Endodermal cell (in vitro differentiated cells): ENCODE results near the gene GKN2. TPM values are rescaled to one million over a fixed set of nuclear protein-coding genes. Genes with fewer than 3 reads are reported as not detected.

Experiments
- DNase-seq: peaks from one replicate; pipeline ENCODE4 v3.0.0-alpha.2; 2017
- H3K27ac ChIP-seq: 2 replicates; pipeline ENCODE4 v1.5.1; 2013; ENCODE audit warnings: mild to moderate bottlenecking, low read depth, low read length, moderate library complexity
- H3K27me3 ChIP-seq: 2 replicates; pipeline ENCODE4 v1.6.1; 2013; ENCODE audit warnings: mild to moderate bottlenecking, low read length, moderate library complexity; ENCODE audit not compliant: insufficient read depth, control insufficient read depth, poor library complexity, severe bottlenecking
- H3K36me3 ChIP-seq: 2 replicates; pipeline ENCODE4 v1.7.0; 2013; ENCODE audit warnings: mild to moderate bottlenecking, low read length, moderate library complexity; ENCODE audit not compliant: control insufficient read depth, insufficient read depth
- H3K4me1 ChIP-seq: one replicate; pipeline ENCODE4 v1.7.0; 2013; ENCODE audit warnings: low read length; ENCODE audit not compliant: control insufficient read depth, insufficient read depth
- H3K4me3 ChIP-seq: 2 replicates; pipeline ENCODE4 v1.5.1; 2013; ENCODE audit warnings: mild to moderate bottlenecking, low read length, moderate library complexity
- H3K9ac ChIP-seq: 2 replicates; pipeline ENCODE4 v1.6.1; 2013; ENCODE audit warnings: mild to moderate bottlenecking, low read length, moderate library complexity; ENCODE audit not compliant: poor library complexity, severe bottlenecking; ENCODE audit errors: extremely low read depth
- H3K9me3 ChIP-seq: 2 replicates; pipeline ENCODE4 v1.6.1; 2013; ENCODE audit warnings: mild to moderate bottlenecking, low read length, moderate library complexity; ENCODE audit not compliant: control insufficient read depth
- H3K27ac Mint-ChIP-seq: 2 replicates; pipeline ENCODE4 v1.8.0; 2020; ENCODE audit warnings: mixed read lengths
- H3K27me3 Mint-ChIP-seq: 2 replicates; pipeline ENCODE4 v1.8.0; 2021; ENCODE audit warnings: mild to moderate bottlenecking, mixed read lengths; ENCODE audit not compliant: insufficient read depth
- H3K36me3 Mint-ChIP-seq: 2 replicates; pipeline ENCODE4 v1.8.0; 2020; ENCODE audit warnings: low read depth, mixed read lengths
- H3K4me1 Mint-ChIP-seq: 2 replicates; pipeline ENCODE4 v1.8.0; 2020; ENCODE audit warnings: mixed read lengths
- H3K4me3 Mint-ChIP-seq: 2 replicates; pipeline ENCODE4 v1.8.0; 2020; ENCODE audit warnings: mild to moderate bottlenecking, moderate library complexity, mixed read lengths
- H3K9me3 Mint-ChIP-seq: 2 replicates; pipeline ENCODE4 v1.8.0; 2020; ENCODE audit warnings: mild to moderate bottlenecking, mixed read lengths
- CTCF ChIP-seq: fragments of 200-600 bp; sonication (generic); conservative IDR thresholded peaks from 2 replicates; pipeline ENCODE4 v1.5.0; 2021; ENCODE audit warnings: antibody characterized with exemption, mild to moderate bottlenecking
- WGBS, 2 experiments: methylation state at CpG; one replicate each; pipeline versions ENCODE4 v1.1.5 to v1.1.7; 2013; ENCODE audit warnings: missing lambda C conversion rate in 2 of 2, mixed read lengths in 1 of 2; ENCODE audit not compliant: insufficient coverage in 1 of 2, insufficient read length in 1 of 2; 5-methylcytosine and 5-hydroxymethylcytosine counted together
- total RNA-seq, 2 donors: library from RNA; stranded (reverse); fragmentation: NEBNext Ultra II Directional in 1 of 2; extraction: Animal tissue kit (Norgen Biotek cat#: 25700) in 1 of 2; gene quantifications; 2 replicates in 1 of 2; 3 replicates in 1 of 2; pipeline ENCODE4 v1.2.1, GENCODE V29; 2021

Gene GKN2
- total RNA-seq, 2 donors from 2014 or later = not detected

DNA sequence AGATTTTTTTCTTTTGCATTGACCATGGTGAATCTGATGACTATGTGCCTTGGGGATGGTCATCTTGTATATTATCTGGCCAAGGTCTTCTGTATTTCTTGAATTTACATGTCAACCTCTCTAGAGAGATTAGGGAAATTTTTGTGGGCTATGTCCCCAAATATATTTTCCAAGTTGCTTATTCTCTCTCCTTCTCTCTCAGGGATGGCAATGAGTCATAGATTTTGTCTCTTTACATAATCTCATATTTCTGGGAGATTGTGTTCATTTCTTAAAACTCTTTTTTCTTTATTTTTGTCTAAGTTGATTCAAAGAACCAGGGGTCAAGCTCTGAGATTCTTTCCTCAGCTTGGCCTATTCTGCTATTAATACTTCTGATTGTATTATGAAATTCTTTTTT is 9.9 kb downstream of the GKN2 start:
- Mint-ChIP-seq H3K27me3 (peaks cover 24% of the 10 kb centered on the region), H3K4me1 (peaks cover 12% of the 10 kb centered on the region), H3K27ac (no peak overlapping the region), H3K36me3 (no peaks in the 10 kb centered on the region), H3K4me3 (no peak overlapping the region), H3K9me3 (peaks cover 11% of the 10 kb centered on the region)
- TF ChIP-seq CTCF = no peak
- Histone ChIP-seq H3K27ac (no peak overlapping the region), H3K9ac (no peak overlapping the region), H3K9me3 (no peaks in the 10 kb centered on the region), H3K36me3 (no peaks in the 10 kb centered on the region), H3K4me1 (peaks cover 4% of the 10 kb centered on the region), H3K27me3 (no peaks in the 10 kb centered on the region), H3K4me3 (no peak overlapping the region)
- DNase-seq = no peak

GRCh38 chr2:68940369-68940768 is 12.3 kb downstream of the GKN2 start:
- peaks cover 23% of the 10 kb centered on the region for H3K27me3 Mint-ChIP-seq
- no peak for DNase-seq
- Histone ChIP-seq H3K27ac (no peak overlapping the region), H3K4me1 (peaks cover 4% of the 10 kb centered on the region), H3K36me3 (no peaks in the 10 kb centered on the region), H3K4me3 (no peak overlapping the region), H3K27me3 (peaks cover 3% of the 10 kb centered on the region), H3K9ac (no peak overlapping the region), H3K9me3 (no peaks in the 10 kb centered on the region)
- no peak overlapping the region for H3K4me3 Mint-ChIP-seq
- H3K27ac Mint-ChIP-seq = no peak overlapping the region
- H3K36me3 Mint-ChIP-seq = no peaks in the 10 kb centered on the region
- WGBS, 2 experiments = 86% methylated on average over 1 of the region's 1 CpG; no CpG with 5 or more reads in 1 of the 2 experiments
- no peak for TF ChIP-seq CTCF
- peaks cover 12% of the 10 kb centered on the region for H3K4me1 Mint-ChIP-seq
- H3K9me3 Mint-ChIP-seq = peaks cover 11% of the 10 kb centered on the region

DNA sequence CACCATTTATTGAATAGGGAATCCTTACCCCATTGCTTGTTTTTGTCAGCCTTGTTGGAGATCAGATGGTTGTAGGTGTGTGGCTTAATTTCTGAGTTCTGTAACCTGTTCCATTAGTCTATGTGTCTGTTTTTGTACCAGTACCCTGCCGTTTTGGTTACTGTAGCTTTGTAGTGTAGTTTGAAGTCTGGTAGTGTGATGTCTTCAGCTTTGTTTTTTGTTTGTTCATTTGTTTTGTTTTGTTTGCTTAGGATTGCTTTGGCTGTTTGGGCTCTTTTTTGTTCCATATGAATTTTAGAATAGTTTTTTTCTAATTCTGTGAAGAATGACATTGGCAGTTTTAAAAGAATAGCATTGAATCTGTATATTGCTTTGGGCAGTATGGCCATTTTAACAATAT is 12.7 kb downstream of the GKN2 start:
- TF ChIP-seq CTCF = no peak
- no peak overlapping the region for H3K27ac ChIP-seq
- H3K36me3 Mint-ChIP-seq = no peaks in the 10 kb centered on the region
- no peaks in the 10 kb centered on the region for H3K9me3 ChIP-seq
- no peak overlapping the region for H3K27ac Mint-ChIP-seq
- no peaks in the 10 kb centered on the region for H3K36me3 ChIP-seq
- no peak for DNase-seq
- no peak overlapping the region for H3K4me3 Mint-ChIP-seq
- no peak overlapping the region for H3K9ac ChIP-seq
- no peak overlapping the region for H3K4me3 ChIP-seq
- peaks cover 4% of the 10 kb centered on the region for H3K4me1 ChIP-seq
- H3K4me1 Mint-ChIP-seq = peaks cover 12% of the 10 kb centered on the region
- H3K27me3 ChIP-seq = peaks cover 3% of the 10 kb centered on the region
- 86 to 100% methylated on average over 1 of the region's 1 CpG for WGBS, 2 experiments
- peaks cover 23% of the 10 kb centered on the region for H3K27me3 Mint-ChIP-seq
- peaks cover 11% of the 10 kb centered on the region for H3K9me3 Mint-ChIP-seq
